ENCODE data around the gene CRHR1. TPM values are rescaled to one million over a fixed set of nuclear protein-coding genes. Genes with fewer than 3 reads are reported as not detected.
A peak's percentile ranks its signal among the peaks of the same experiment; 100 is the strongest.

Gene CRHR1
- polyA plus RNA-seq, 1 of the 3 experiments (the other 2 are of a cell fraction): 0.13 TPM

DNA sequence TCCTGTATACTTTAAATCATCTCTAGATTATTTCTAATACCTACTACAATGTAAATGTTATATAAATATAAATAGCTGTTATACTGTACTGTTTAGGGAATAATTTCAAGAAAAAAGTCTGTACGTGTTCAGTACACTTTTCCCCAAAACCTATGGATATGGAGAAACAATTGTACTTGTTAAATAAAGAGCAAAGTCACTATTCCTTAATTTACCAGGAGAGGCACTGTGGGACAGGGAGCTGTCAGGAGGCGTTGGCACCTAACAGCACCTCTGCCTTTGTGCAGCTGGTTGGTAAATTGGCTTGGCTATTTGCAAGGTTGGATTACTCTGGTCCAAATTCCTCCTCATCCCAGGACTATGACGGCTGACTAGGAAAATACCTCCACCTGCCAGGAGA, 28.0 kb downstream of the CRHR1 start:
- Histone ChIP-seq H3K4me2 (no peak overlapping the region), H4K20me1 (ENCODE audit: insufficient read depth) (no peaks in the 10 kb centered on the region), H2AFZ (ENCODE audit: low read depth) (no peak overlapping the region), H3K9me2 (no peaks in the 10 kb centered on the region), H3K27me3 (ENCODE audit: insufficient read depth) (0 out of 2 replicates have a peak, but pooled peaks cover 2% of the 10 kb centered on the region), H3K9me3 (no peaks in the 10 kb centered on the region), H3K4me1 (ENCODE audit: control insufficient read depth in 1 of 2, insufficient read depth in 2 of 2, low read depth in 1 of 2, low read length in 1 of 2) (peaks cover 0 to 34% of the 10 kb centered on the region in 2 experiments; a peak in 1 of 4 replicates), H3K27ac (ENCODE audit: low read depth in 2 of 2, low read length in 1 of 2) (no peak overlapping the region), H3K79me2 (ENCODE audit: insufficient read depth) (no peaks in the 10 kb centered on the region), H3K36me3 (replicated peaks in 1 of 2; ENCODE audit: control insufficient read depth in 1 of 2, insufficient read depth in 2 of 2, low read length in 1 of 2) (no peaks in the 10 kb centered on the region), H3F3A (replicated peaks; ENCODE audit: insufficient read depth) (no peaks in the 10 kb centered on the region), H3K4me3 (ENCODE audit: low read depth in 2 of 2, low read length in 1 of 2) (no peak overlapping the region), H3K9ac (no peak overlapping the region)
- ChIA-PET POLR2A (no interaction called here), CTCF (interaction anchor here (0.6 to 3.9 kb wide), 6 partner anchors 12 to 39 kb away, joined by 3 to 20 read pairs (median 7); partner anchors contain the start of gene CRHR1)
- TF ChIP-seq YY1 (IDR thresholded peaks at IDR 0.05; ENCODE audit: low read depth) (no peak), SMC3 (IDR thresholded peaks at IDR 0.05; ENCODE audit: low read depth, low read length) (no peak), CHD2 (IDR thresholded peaks at IDR 0.05; ENCODE audit: low read length, partially characterized antibody) (no peak), RFX5 (IDR thresholded peaks at IDR 0.05; ENCODE audit: low read length) (no peak), FOXJ3 (CRISPR knock-in tag; IDR thresholded peaks at IDR 0.05) (no peak), EP300 (IDR thresholded peaks at IDR 0.05; ENCODE audit: borderline replicate concordance in 1 of 2, low read depth in 1 of 2, low read length in 1 of 2) (no peak)
- TF ChIP-seq, protein P1, sequence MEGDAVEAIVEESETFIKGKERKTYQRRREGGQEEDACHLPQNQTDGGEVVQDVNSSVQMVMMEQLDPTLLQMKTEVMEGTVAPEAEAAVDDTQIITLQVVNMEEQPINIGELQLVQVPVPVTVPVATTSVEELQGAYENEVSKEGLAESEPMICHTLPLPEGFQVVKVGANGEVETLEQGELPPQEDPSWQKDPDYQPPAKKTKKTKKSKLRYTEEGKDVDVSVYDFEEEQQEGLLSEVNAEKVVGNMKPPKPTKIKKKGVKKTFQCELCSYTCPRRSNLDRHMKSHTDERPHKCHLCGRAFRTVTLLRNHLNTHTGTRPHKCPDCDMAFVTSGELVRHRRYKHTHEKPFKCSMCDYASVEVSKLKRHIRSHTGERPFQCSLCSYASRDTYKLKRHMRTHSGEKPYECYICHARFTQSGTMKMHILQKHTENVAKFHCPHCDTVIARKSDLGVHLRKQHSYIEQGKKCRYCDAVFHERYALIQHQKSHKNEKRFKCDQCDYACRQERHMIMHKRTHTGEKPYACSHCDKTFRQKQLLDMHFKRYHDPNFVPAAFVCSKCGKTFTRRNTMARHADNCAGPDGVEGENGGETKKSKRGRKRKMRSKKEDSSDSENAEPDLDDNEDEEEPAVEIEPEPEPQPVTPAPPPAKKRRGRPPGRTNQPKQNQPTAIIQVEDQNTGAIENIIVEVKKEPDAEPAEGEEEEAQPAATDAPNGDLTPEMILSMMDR (IDR thresholded peaks at IDR 0.05): no peak
- 71% methylated on average over 3 of the region's 3 CpGs for whole genome bisulfite sequencing (ENCODE audit: low lambda C conversion rate)
- DNase-seq: no peak

DNA sequence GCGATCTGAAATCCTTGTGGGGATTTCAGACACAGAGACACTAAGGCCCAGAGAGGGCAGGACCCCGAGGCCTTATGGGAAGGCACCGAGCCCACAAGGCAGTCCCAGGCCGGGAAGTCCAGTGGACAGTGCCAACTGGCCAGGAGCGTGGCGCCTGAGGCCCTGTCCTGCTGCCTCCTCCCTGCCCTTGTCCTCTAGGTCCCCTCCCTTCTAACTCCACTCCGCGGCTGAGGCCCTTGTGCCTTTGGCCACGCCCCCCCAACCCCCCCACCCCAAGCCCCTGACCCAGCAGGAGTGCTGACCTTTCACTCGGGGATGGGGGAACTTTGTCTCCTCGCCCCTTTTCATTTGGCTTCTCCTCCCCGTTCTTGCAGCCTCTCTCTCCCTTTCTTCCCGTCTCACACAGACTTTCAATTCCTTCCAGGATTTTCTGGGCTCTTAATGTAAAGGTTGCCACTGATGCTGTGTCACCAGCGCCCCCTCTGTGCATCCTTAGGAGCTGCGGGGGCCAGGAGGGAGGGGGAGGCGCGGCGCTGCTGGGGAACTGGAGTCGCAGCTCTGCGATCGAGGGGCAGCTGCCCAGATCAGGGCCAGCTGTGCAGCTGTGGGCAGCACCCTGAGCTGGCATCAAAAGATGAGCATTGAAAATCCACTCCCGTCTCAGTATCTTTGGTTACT, 29.1 kb downstream of the CRHR1 start:
- Histone ChIP-seq H3K27ac (ENCODE audit: low read depth in 2 of 2, low read length in 1 of 2) (no peak overlapping the region), H3K9ac (no peak overlapping the region), H3K9me3 (no peaks in the 10 kb centered on the region), H3K9me2 (no peaks in the 10 kb centered on the region), H4K20me1 (ENCODE audit: insufficient read depth) (no peaks in the 10 kb centered on the region), H3K27me3 (ENCODE audit: insufficient read depth) (no peaks in the 10 kb centered on the region), H3K4me2 (no peak overlapping the region), H3K4me3 (ENCODE audit: low read depth in 2 of 2, low read length in 1 of 2) (no peak overlapping the region), H3F3A (replicated peaks; ENCODE audit: insufficient read depth) (no peaks in the 10 kb centered on the region), H2AFZ (ENCODE audit: low read depth) (no peak overlapping the region), H3K4me1 (ENCODE audit: control insufficient read depth in 1 of 2, insufficient read depth in 2 of 2, low read depth in 1 of 2, low read length in 1 of 2) (peaks cover 0 to 31% of the 10 kb centered on the region in 2 experiments; a peak in 1 of 4 replicates), H3K36me3 (replicated peaks in 1 of 2; ENCODE audit: control insufficient read depth in 1 of 2, insufficient read depth in 2 of 2, low read length in 1 of 2) (no peaks in the 10 kb centered on the region), H3K79me2 (ENCODE audit: insufficient read depth) (no peaks in the 10 kb centered on the region)
- CTCF ChIA-PET: interaction anchor here (0.6 to 5.4 kb wide), 10 partner anchors 12 to 173 kb away, joined by 3 to 34 read pairs (median 4); partner anchors contain the start of gene CRHR1
- WGBS (ENCODE audit: low lambda C conversion rate): 70% methylated on average over 22 of the region's 22 CpGs
- DNase-seq: peak; percentile 65
- TF ChIP-seq, protein P1 (IDR thresholded peaks at IDR 0.05): peak; percentile 22; the same call in 1 of the 2 replicates
- peak; percentile 24 for TF ChIP-seq RAD21 (IDR thresholded peaks at IDR 0.05; ENCODE audit: low read length)
- no peak for TF ChIP-seq POLR2AphosphoS5 (IDR thresholded peaks at IDR 0.05; ENCODE audit: low read depth, low read length)
- POLR2A ChIA-PET: no interaction called here

Measured in SK-N-SH (cell line).